ENCODE results near the gene PTGIR.

Gene PTGIR

GRCh38 chr19:46587861-46588260 is 37.0 kb downstream of the PTGIR start:
- DNase-seq (ENCODE audit: low spot score), result no peak
- TF ChIP-seq CTCF (IDR thresholded peaks at IDR 0.05), result no peak
- H3K4me3 ChIP-seq, result no peak overlapping the region

GRCh38 chr19:46586294-46586693 is 38.6 kb downstream of the PTGIR start:
- no peak for TF ChIP-seq CTCF (IDR thresholded peaks at IDR 0.05)
- no peak for DNase-seq (ENCODE audit: low spot score)
- Histone ChIP-seq H3K27ac (no peak overlapping the region), H3K4me3 (no peak overlapping the region)

More at GRCh38 chr19:46587861-46588260, 37.0 kb downstream of the PTGIR start:
- no peak overlapping the region for H3K27ac ChIP-seq

GRCh38 chr19:46585539-46585938 is 39.4 kb downstream of the PTGIR start:
- Histone ChIP-seq H3K27ac (no peak overlapping the region), H3K4me3 (no peak overlapping the region)
- TF ChIP-seq CTCF (IDR thresholded peaks at IDR 0.05), result no peak
- DNase-seq (ENCODE audit: low spot score), result no peak

- TF ChIP-seq CTCF (IDR thresholded peaks at IDR 0.05), result no peak
- Histone ChIP-seq H3K4me3 (no peak overlapping the region), H3K27ac (no peak overlapping the region)
- no peak for DNase-seq (ENCODE audit: low spot score)
Observed at GRCh38 chr19:46580247-46580646, 44.6 kb downstream of the PTGIR start.

- no peak for TF ChIP-seq CTCF (IDR thresholded peaks at IDR 0.05)
- H3K4me3 ChIP-seq, result no peak overlapping the region
- H3K27ac ChIP-seq, result no peak overlapping the region
- no peak for DNase-seq (ENCODE audit: low spot score)
Observed at GRCh38 chr19:46579361-46579879, 45.5 kb downstream of the PTGIR start.

GRCh38 chr19:46578450-46578849 is 46.4 kb downstream of the PTGIR start:
- Histone ChIP-seq H3K4me3 (no peak overlapping the region), H3K27ac (no peak overlapping the region)
- no peak for TF ChIP-seq CTCF (IDR thresholded peaks at IDR 0.05)
- no peak for DNase-seq (ENCODE audit: low spot score)

GRCh38 chr19:46574533-46574932 is 50.4 kb downstream of the PTGIR start:
- no peak for DNase-seq (ENCODE audit: low spot score)

More at GRCh38 chr19:46574533-46574932, 50.4 kb downstream of the PTGIR start:
- no peak for TF ChIP-seq CTCF (IDR thresholded peaks at IDR 0.05)
- no peak overlapping the region for H3K4me3 ChIP-seq
- no peak overlapping the region for H3K27ac ChIP-seq
